Esophagus squamous epithelium (tissue), 5 donors: ENCODE data around the gene TLN1. TPM values are rescaled to one million over a fixed set of nuclear protein-coding genes. Genes with fewer than 3 reads are reported as not detected.
A peak's percentile ranks its signal among the peaks of the same experiment; 100 is the strongest.

ENCODE experiments used
- DNase-seq: peaks from one replicate; lab custom pipeline; 2025; lab: John Stamatoyannopoulos, UW
- H3K27ac ChIP-seq, 4 donors: fragments of 200-600 bp; sonication (generic); one replicate each; pipeline ENCODE4 v1.5.1; 2016 to 2019; ENCODE audit warnings: mild to moderate bottlenecking in 1 of 4
- H3K27me3 ChIP-seq, 4 donors: fragments of 200-600 bp; sonication (generic); 1 replicate in 3 of 4; 2 replicates in 1 of 4; pipeline versions ENCODE4 v1.5.1 to v1.6.0; 2017 to 2021; ENCODE audit warnings: antibody characterized with exemption in 1 of 4
- H3K36me3 ChIP-seq, 3 donors: fragments of 200-600 bp; sonication (generic); one replicate each; pipeline ENCODE4 v1.5.1; 2016 to 2019
- H3K4me1 ChIP-seq, 3 donors: fragments of 200-600 bp; sonication (generic); one replicate each; pipeline ENCODE4 v1.5.1; 2017 to 2019
- H3K4me3 ChIP-seq, 4 donors: fragments of 200-600 bp; sonication (generic); 1 replicate in 3 of 4; 2 replicates in 1 of 4; pipeline ENCODE4 v1.5.1; 2016 to 2019; ENCODE audit warnings: mild to moderate bottlenecking in 2 of 4, moderate library complexity in 1 of 4
- H3K9me3 ChIP-seq, 3 donors: fragments of 200-600 bp; sonication (generic); one replicate each; pipeline ENCODE4 v1.5.1; 2016 to 2019
- CTCF ChIP-seq, 6 experiments: fragments of 450-650 bp in 4 of 6; fragments of 200-600 bp in 2 of 6; sonication (generic) in 2 of 6; IDR thresholded peaks; one replicate each; pipeline ENCODE4 v1.5.1; 2016 to 2019; ENCODE audit warnings: antibody characterized with exemption in 6 of 6, mild to moderate bottlenecking in 4 of 6, moderate library complexity in 4 of 6
- POLR2A ChIP-seq, 4 donors: fragments of 450-650 bp; IDR thresholded peaks; one replicate each; pipeline ENCODE4 v1.6.1; 2017; ENCODE audit warnings: antibody characterized with exemption in 4 of 4, mild to moderate bottlenecking in 4 of 4, moderate library complexity in 3 of 4
- WGBS, 2 donors: methylation state at CpG; one replicate each; pipeline ENCODE4 v1.1.5; 2018; 5-methylcytosine and 5-hydroxymethylcytosine counted together
- intact Hi-C: fragments of 100-400 bp; cut with DNase I; formaldehyde crosslinking; loops from one replicate; pipeline ENCODE4 v1.15.0; 2022
- total RNA-seq, 4 donors: library from RNA; depleted of rRNA; stranded (reverse); fragments of >200 nt; gene quantifications; one replicate each; pipeline ENCODE4 v1.1.0, GENCODE V29; 2016
- donor health status: DM: yes; HTN: yes; CAD: no.

Gene TLN1
- total RNA-seq, 4 donors from 2014 or later = 94.7 to 233 (median 112) TPM

- 58 to 63% methylated on average over 3 of the region's 3 CpGs for WGBS, 2 donors
- peaks cover 9 to 48% (median 21%) of the 10 kb centered on the region in 3 donors for H3K4me1 ChIP-seq
- intact Hi-C loops = no loop called here
- peaks cover 0 to 67% (median 0%) of the 10 kb centered on the region in 4 donors for H3K27me3 ChIP-seq
- no peak for TF ChIP-seq POLR2A (IDR thresholded peaks at IDR 0.05)
- TF ChIP-seq CTCF (IDR thresholded peaks at IDR 0.05) = no peak
- H3K9me3 ChIP-seq = no peaks in the 10 kb centered on the region
- H3K4me3 ChIP-seq = no peak overlapping the region
- peaks cover 0 to 22% (median 3%) of the 10 kb centered on the region in 3 donors for H3K36me3 ChIP-seq
- peak overlapping the region in 1 of 4 donors; percentile 85 for H3K27ac ChIP-seq
- no peak for DNase-seq
Measured at GRCh38 chr9:35758475-35759050, 26.6 kb upstream of the TLN1 start.

GRCh38 chr9:35757892-35758275 lies 25.9 kb upstream of the TLN1 start:
- intact Hi-C loops = no loop called here
- Histone ChIP-seq H3K4me1 (peaks cover 9 to 41% (median 21%) of the 10 kb centered on the region in 3 donors), H3K36me3 (peaks cover 3 to 29% (median 4%) of the 10 kb centered on the region in 3 donors), H3K9me3 (no peaks in the 10 kb centered on the region), H3K4me3 (peak overlapping the region in 1 of 4 donors; percentile 69), H3K27ac (peak overlapping the region in 2 of 4 donors; percentile 67 to 85), H3K27me3 (peaks cover 0 to 67% (median 0%) of the 10 kb centered on the region in 4 donors)
- TF ChIP-seq CTCF (IDR thresholded peaks at IDR 0.05) (no peak), POLR2A (IDR thresholded peaks at IDR 0.05) (no peak)
- DNase-seq = no peak

- H3K27me3 ChIP-seq = peaks cover 0 to 66% (median 0%) of the 10 kb centered on the region in 4 donors
- DNase-seq = no peak
- H3K4me1 ChIP-seq = peaks cover 9 to 36% (median 21%) of the 10 kb centered on the region in 3 donors
- peak overlapping the region; percentile 55 to 87 (median 76) for H3K27ac ChIP-seq
- H3K36me3 ChIP-seq = peaks cover 3 to 34% (median 10%) of the 10 kb centered on the region in 3 donors
- WGBS, 2 donors = 6 to 13% methylated on average over 12 to 17 of the region's 20 CpGs
- H3K4me3 ChIP-seq = peak overlapping the region; percentile 24 to 69 (median 51)
- no peaks in the 10 kb centered on the region for H3K9me3 ChIP-seq
- intact Hi-C loops = no loop called here
- TF ChIP-seq POLR2A (IDR thresholded peaks at IDR 0.05) = no peak
- no peak for TF ChIP-seq CTCF (IDR thresholded peaks at IDR 0.05)
Measured at GRCh38 chr9:35757226-35757891, 25.4 kb upstream of the TLN1 start.

- TF ChIP-seq POLR2A (IDR thresholded peaks at IDR 0.05) (no peak), CTCF (IDR thresholded peaks at IDR 0.05) (peak; percentile 36 to 63 (median 50))
- Histone ChIP-seq H3K4me1 (peaks cover 9 to 34% (median 21%) of the 10 kb centered on the region in 3 donors), H3K27ac (peak overlapping the region; percentile 55 to 87 (median 76)), H3K9me3 (no peaks in the 10 kb centered on the region), H3K27me3 (peaks cover 0 to 57% (median 0%) of the 10 kb centered on the region in 4 donors), H3K4me3 (peak overlapping the region; percentile 24 to 69 (median 51)), H3K36me3 (peaks cover 8 to 42% (median 18%) of the 10 kb centered on the region in 3 donors)
- 24 to 33% methylated on average over 17 to 27 of the region's 48 CpGs for WGBS, 2 donors
- intact Hi-C loops = no loop called here
- no peak for DNase-seq
Measured at GRCh38 chr9:35756275-35757225, 24.6 kb upstream of the TLN1 start.
